H1 (cell line): ENCODE results near the gene CD99. TPM values are rescaled to one million over a fixed set of nuclear protein-coding genes. Genes with fewer than 3 reads are reported as not detected.
A peak's percentile ranks its signal among the peaks of the same experiment; 100 is the strongest.

ENCODE experiments used
- CTCF ChIA-PET: fragments of 300-600 bp; sonication (Branson Sonifier 250); formaldehyde crosslinking; loops from one replicate; lab custom pipeline; 2021; ENCODE audit not compliant: partially characterized antibody; lab: Charles Lee
- POLR2A ChIA-PET: fragments of 300-600 bp; sonication (Branson Sonifier 250); formaldehyde crosslinking; loops from one replicate; lab custom pipeline; 2021; ENCODE audit warnings: inconsistent platforms; ENCODE audit not compliant: partially characterized antibody; lab: Charles Lee
- DNase-seq, 2 experiments: peaks; one replicate each; pipeline versions ENCODE4 v3.0.0 to v3.0.0-alpha.2; 2010 to 2022; ENCODE audit warnings: low spot score in 2 of 2, low read depth in 1 of 2, mixed read lengths in 1 of 2
- FAIRE-seq: peaks from 2 replicates; lab custom pipeline; 2011; peaks lifted over from hg19 to GRCh38; lab: Jason Lieb, UNC
- H2AFZ ChIP-seq: 2 replicates; pipeline ENCODE4 v1.8.1; 2012; ENCODE audit warnings: low read length, inconsistent platforms
- H2AK5ac ChIP-seq: 2 replicates; pipeline ENCODE4 v1.6.1; 2013; ENCODE audit warnings: low read depth, low read length
- H2BK120ac ChIP-seq: replicated peaks from 2 replicates; pipeline ENCODE3; 2013; ENCODE audit warnings: low read depth, low read length, inconsistent platforms
- H2BK12ac ChIP-seq: 2 replicates; pipeline ENCODE4 v1.6.1; 2013; ENCODE audit warnings: low read depth, low read length
- H2BK15ac ChIP-seq: 2 replicates; pipeline ENCODE4 v1.6.1; 2013; ENCODE audit warnings: low read length
- H2BK20ac ChIP-seq: 2 replicates; pipeline ENCODE4 v1.6.1; 2013; ENCODE audit warnings: low read length
- H2BK5ac ChIP-seq: 2 replicates; pipeline ENCODE4 v1.6.1; 2013; ENCODE audit warnings: low read depth, low read length
- H3K14ac ChIP-seq: 2 replicates; pipeline ENCODE4 v1.6.1; 2013; ENCODE audit warnings: inconsistent platforms; ENCODE audit not compliant: insufficient read length
- H3K18ac ChIP-seq: 2 replicates; pipeline ENCODE4 v1.6.1; 2013; ENCODE audit warnings: low read length; ENCODE audit errors: extremely low read depth
- H3K23ac ChIP-seq: 2 replicates; pipeline ENCODE4 v1.6.1; 2013; ENCODE audit warnings: inconsistent platforms; ENCODE audit not compliant: insufficient read length
- H3K23me2 ChIP-seq: 2 replicates; pipeline ENCODE4 v1.6.1; 2013; ENCODE audit warnings: low read depth, low read length
- H3K27ac ChIP-seq: 2 replicates; pipeline ENCODE4 v1.6.1; 2011; ENCODE audit warnings: low read depth, low read length, inconsistent platforms
- H3K27me3 ChIP-seq, 4 experiments: replicated peaks in 1 of 4; 1 replicate in 1 of 4; 2 replicates in 3 of 4; pipeline versions ENCODE4 v1.6.1 to v1.8.1; 2011 to 2013; ENCODE audit warnings: low read length in 3 of 4, mild to moderate bottlenecking in 3 of 4, inconsistent platforms in 2 of 4, mixed read lengths in 2 of 4, moderate library complexity in 1 of 4; ENCODE audit not compliant: control insufficient read depth in 3 of 4, insufficient read depth in 3 of 4; ENCODE audit errors: extremely low read depth in 1 of 4
- H3K36me3 ChIP-seq, 4 experiments: 2 replicates each; pipeline versions ENCODE4 v1.6.1 to v1.8.1; 2011 to 2013; ENCODE audit warnings: mild to moderate bottlenecking in 4 of 4, low read length in 3 of 4, moderate library complexity in 2 of 4, control low read depth in 1 of 4, inconsistent platforms in 1 of 4; ENCODE audit not compliant: insufficient read depth in 4 of 4, control insufficient read depth in 2 of 4
- H3K4ac ChIP-seq: replicated peaks from 2 replicates; pipeline ENCODE3; 2013; ENCODE audit warnings: low read length, low read depth, mixed read lengths, inconsistent platforms; ENCODE audit not compliant: insufficient read length
- H3K4me1 ChIP-seq, 4 experiments: replicated peaks in 1 of 4; 1 replicate in 1 of 4; 2 replicates in 3 of 4; pipeline versions ENCODE4 v1.6.1 to v1.8.1; 2011 to 2013; ENCODE audit warnings: low read length in 3 of 4, inconsistent platforms in 2 of 4, mixed read lengths in 1 of 4; ENCODE audit not compliant: insufficient read depth in 4 of 4, control insufficient read depth in 3 of 4
- H3K4me2 ChIP-seq, 2 experiments: 2 replicates each; pipeline versions ENCODE4 v1.6.1 to v1.8.1; 2011 to 2013; ENCODE audit warnings: low read depth in 2 of 2, low read length in 2 of 2, control low read depth in 1 of 2, inconsistent platforms in 1 of 2, mild to moderate bottlenecking in 1 of 2; ENCODE audit not compliant: insufficient read depth in 1 of 2
- H3K4me3 ChIP-seq, 4 experiments: fragments of 200-600, 300-600 bp in 1 of 4; sonication (generic), shearing (Covaris generic), sonication (Bioruptor Twin) in 1 of 4; 2 replicates each; pipeline versions ENCODE4 v1.5.1 to v1.8.1; 2011 to 2016; ENCODE audit warnings: low read length in 4 of 4, low read depth in 3 of 4, control low read depth in 2 of 4, inconsistent platforms in 2 of 4, mild to moderate bottlenecking in 2 of 4, mixed read lengths in 1 of 4, moderate library complexity in 1 of 4; ENCODE audit not compliant: insufficient read depth in 2 of 4; ENCODE audit errors: extremely low read depth in 1 of 4
- H3K56ac ChIP-seq: replicated peaks from 2 replicates; pipeline ENCODE3; 2013; ENCODE audit warnings: low read depth, mild to moderate bottlenecking, mixed read lengths, low read length, inconsistent platforms; ENCODE audit not compliant: insufficient read length
- H3K79me1 ChIP-seq: 2 replicates; pipeline ENCODE4 v1.6.1; 2013; ENCODE audit warnings: low read depth, low read length, control low read depth
- H3K79me2 ChIP-seq, 2 experiments: 2 replicates each; pipeline versions ENCODE4 v1.6.1 to v1.8.1; 2012 to 2013; ENCODE audit warnings: low read length in 2 of 2, mild to moderate bottlenecking in 2 of 2, inconsistent platforms in 1 of 2; ENCODE audit not compliant: insufficient read depth in 2 of 2, control insufficient read depth in 1 of 2
- H3K9ac ChIP-seq, 4 experiments: replicated peaks in 1 of 4; 1 replicate in 1 of 4; 2 replicates in 3 of 4; pipeline versions ENCODE4 v1.6.1 to v1.8.1; 2011 to 2013; ENCODE audit warnings: low read depth in 3 of 4, low read length in 3 of 4, control low read depth in 2 of 4, mild to moderate bottlenecking in 2 of 4, moderate library complexity in 2 of 4, inconsistent platforms in 1 of 4; ENCODE audit errors: extremely low read depth in 1 of 4
- H3K9me3 ChIP-seq, 2 experiments: 2 replicates each; pipeline versions ENCODE4 v1.6.1 to v1.8.1; 2012 to 2013; ENCODE audit warnings: mild to moderate bottlenecking in 2 of 2, moderate library complexity in 2 of 2, control low read depth in 1 of 2, inconsistent platforms in 1 of 2, low read depth in 1 of 2, low read length in 1 of 2, mixed read lengths in 1 of 2; ENCODE audit not compliant: insufficient read depth in 2 of 2
- H4K20me1 ChIP-seq, 2 experiments: replicated peaks in 1 of 2; 2 replicates each; pipeline versions ENCODE3 to v1.8.1; 2011 to 2013; ENCODE audit warnings: inconsistent platforms in 2 of 2, low read length in 2 of 2, mild to moderate bottlenecking in 1 of 2; ENCODE audit not compliant: insufficient read depth in 2 of 2, control insufficient read depth in 1 of 2
- H4K5ac ChIP-seq: 2 replicates; pipeline ENCODE4 v1.6.1; 2013; ENCODE audit warnings: low read length, low read depth, mixed read lengths, inconsistent platforms; ENCODE audit not compliant: insufficient read length
- H4K8ac ChIP-seq: 2 replicates; pipeline ENCODE4 v1.8.0; 2013; ENCODE audit warnings: mild to moderate bottlenecking, moderate library complexity, low read length, inconsistent platforms; ENCODE audit not compliant: insufficient read depth; ENCODE audit errors: extremely low read depth
- H4K91ac ChIP-seq: replicated peaks from 2 replicates; pipeline ENCODE3; 2013; ENCODE audit warnings: low read length, mixed read lengths, inconsistent platforms; ENCODE audit not compliant: insufficient read length
- BACH1 ChIP-seq: IDR thresholded peaks from 2 replicates; pipeline ENCODE4 v1.6.1; 2012; ENCODE audit warnings: low read length, improper control_type of control experiment
- CHD2 ChIP-seq: IDR thresholded peaks from 2 replicates; pipeline ENCODE4 v1.6.1; 2012; ENCODE audit warnings: low read length, improper control_type of control experiment
- MAX ChIP-seq: IDR thresholded peaks from 2 replicates; pipeline ENCODE4 v1.6.1; 2012; ENCODE audit warnings: inconsistent platforms
- TCF12 ChIP-seq: IDR thresholded peaks from 2 replicates; pipeline ENCODE4 v1.6.1; 2011; ENCODE audit warnings: low read depth, mild to moderate bottlenecking, low read length
- TEAD4 ChIP-seq: IDR thresholded peaks from 2 replicates; pipeline ENCODE4 v1.6.1; 2012; ENCODE audit warnings: low read depth, low read length, inconsistent platforms, mixed read lengths
- USF2 ChIP-seq: IDR thresholded peaks from 2 replicates; pipeline ENCODE4 v1.6.1; 2011; ENCODE audit warnings: low read length, improper control_type of control experiment
- WGBS, 2 experiments: shearing (Covaris generic) in 1 of 2; methylation state at CpG; one replicate each; pipeline versions ENCODE4 v1.1.6 to v1.1.7; 2013 to 2015; ENCODE audit warnings: low lambda C conversion rate in 2 of 2, mixed read lengths in 2 of 2, inconsistent platforms in 1 of 2, low coverage in 1 of 2, missing lambda C conversion rate in 1 of 2; ENCODE audit not compliant: insufficient replicate concordance in 2 of 2, insufficient coverage in 1 of 2, insufficient read length in 1 of 2; ENCODE audit errors: extremely low coverage in 1 of 2, missing lambda C conversion rate in 1 of 2; 5-methylcytosine and 5-hydroxymethylcytosine counted together
- polyA plus RNA-seq, 7 experiments: library from polyadenylated mRNA; depleted of rRNA in 3 of 7; stranded (reverse) in 5 of 7; unstranded in 2 of 7; fragments of >200 nt in 5 of 7; fragments of 200-250 nt in 2 of 7; gene quantifications; 1 replicate in 5 of 7; 2 replicates in 1 of 7; 4 replicates in 1 of 7; pipeline versions ENCODE4 v1.2.1 to v1.2.3, GENCODE V29; 2011 to 2013; ENCODE audit warnings: missing spikeins in 2 of 7, mixed read lengths in 2 of 7
- total RNA-seq: library from RNA; stranded (reverse); fragmentation: NEBNext Ultra II Directional; extraction: Animal tissue kit (Norgen Biotek cat#: 25700); gene quantifications from 2 replicates; pipeline ENCODE4 v1.2.1, GENCODE V29; 2021

The CD99 gene
- total and polyA plus RNA-seq, 2 of the 8 experiments (the other 6 are each of a cell fraction or from before 2014, with no cell fraction given) = 30.1 to 47.8 TPM

GRCh38 chrX:2707334-2707760 lies 16.3 kb downstream of the CD99 start:
- no peak overlapping the region for H2AFZ ChIP-seq
- no peak overlapping the region for H3K18ac ChIP-seq
- H4K8ac ChIP-seq = peak overlapping the region; percentile 81; the same call in 1 of the 2 replicates
- H2BK20ac ChIP-seq = peak overlapping the region; percentile 34; the same call in 1 of the 2 replicates
- H3K23ac ChIP-seq = no peak overlapping the region
- peak in 1 of 2 experiments; percentile 39 for DNase-seq
- H3K27me3 ChIP-seq = no peaks in the 10 kb centered on the region
- H3K4me1 ChIP-seq = peaks cover 6 to 34% (median 12%) of the 10 kb centered on the region in 4 experiments
- 0 out of 2 replicates have a peak overlapping the region, but pooled peaks have one; percentile 33 for H2AK5ac ChIP-seq
- H3K23me2 ChIP-seq = no peaks in the 10 kb centered on the region
- H3K4me3 ChIP-seq = no peak overlapping the region
- H2BK120ac ChIP-seq = no peak overlapping the region
- no peak overlapping the region for H4K5ac ChIP-seq
- no peak overlapping the region for H4K91ac ChIP-seq
- H3K79me1 ChIP-seq = 0 out of 2 replicates have a peak, but pooled peaks cover 5% of the 10 kb centered on the region
- H3K14ac ChIP-seq = no peak overlapping the region
- 62% methylated on average over 12 of the region's 12 CpGs; no CpG with 5 or more reads in 1 of the 2 experiments for WGBS, 2 experiments
- H3K36me3 ChIP-seq = no peaks in the 10 kb centered on the region
- no peak overlapping the region for H2BK15ac ChIP-seq
- ChIA-PET CTCF (no interaction called here), POLR2A (no interaction called here)
- peaks cover 0 to 7% of the 10 kb centered on the region in 2 experiments; a peak in 2 of 4 replicates for H3K79me2 ChIP-seq
- H3K27ac ChIP-seq = no peak overlapping the region
- no peak overlapping the region; a peak in 1 of 7 replicates for H3K9ac ChIP-seq
- H3K56ac ChIP-seq = no peak overlapping the region
- H2BK5ac ChIP-seq = peak overlapping the region; percentile 77; the same call in 1 of the 2 replicates
- H4K20me1 ChIP-seq = peaks cover 0 to 8% of the 10 kb centered on the region in 2 experiments
- peak overlapping the region; percentile 93 for H2BK12ac ChIP-seq
- no peak overlapping the region for H3K4ac ChIP-seq
- no peak for FAIRE-seq
- H3K9me3 ChIP-seq = no peaks in the 10 kb centered on the region
- H3K4me2 ChIP-seq = no peak overlapping the region; a peak in 1 of 4 replicates
- peak; percentile 10; the same call in 1 of the 2 replicates for TF ChIP-seq TCF12
- no peak for TF ChIP-seq CHD2
- peak; percentile 81 for TF ChIP-seq TEAD4
- TF ChIP-seq USF2 = peak; percentile 10; the same call in 1 of the 2 replicates
- TF ChIP-seq BACH1 = 0 out of 2 replicates have a peak, but pooled peaks have one; percentile 29
- 0 out of 2 replicates have a peak, but pooled peaks have one; percentile 36 for TF ChIP-seq MAX
